Endothelial cell of umbilical vein (primary cell): ENCODE measurements around the gene APP. TPM values are rescaled to one million over a fixed set of nuclear protein-coding genes. Genes with fewer than 3 reads are reported as not detected.
A peak's percentile ranks its signal among the peaks of the same experiment; 100 is the strongest.

Source experiments
- BruUV-seq: library from RNA; stranded (reverse); fragments of 400-500 nt; replicated peaks from 2 replicates; lab custom pipeline; 2021; lab: Mats Ljungman, UMichigan
- CTCF ChIA-PET: fragments of 300-600, 350-600 bp; sonication (Branson Sonifier 250); formaldehyde crosslinking; loops from one replicate; lab custom pipeline; 2021; ENCODE audit warnings: antibody characterized with exemption, inconsistent platforms; lab: Charles Lee
- POLR2A ChIA-PET: fragments of 300-600, 350-600 bp; sonication (Branson Sonifier 250); formaldehyde crosslinking; loops from one replicate; lab custom pipeline; 2021; ENCODE audit warnings: antibody characterized with exemption, inconsistent platforms; lab: Charles Lee
- DNase-seq: peaks from one replicate; pipeline ENCODE4 v3.0.0-alpha.2; 2011; ENCODE audit warnings: low read depth, low spot score
- FAIRE-seq: peaks from 2 replicates; lab custom pipeline; 2011; peaks lifted over from hg19 to GRCh38; lab: Jason Lieb, UNC
- H2AFZ ChIP-seq: 2 replicates; pipeline ENCODE4 v1.6.0; 2012; ENCODE audit warnings: low read depth, low read length, control low read depth, inconsistent platforms
- H3K27ac ChIP-seq: 2 replicates; pipeline ENCODE4 v1.5.1; 2011; ENCODE audit warnings: low read depth, mild to moderate bottlenecking, control low read depth, low read length, moderate library complexity; ENCODE audit not compliant: insufficient read depth
- H3K27me3 ChIP-seq, 2 experiments: 2 replicates each; pipeline versions ENCODE4 v1.6.0 to v1.6.1; 2011; ENCODE audit warnings: low read length in 2 of 2, mixed read lengths in 1 of 2; ENCODE audit not compliant: control insufficient read depth in 2 of 2, insufficient read depth in 2 of 2
- H3K36me3 ChIP-seq, 2 experiments: 2 replicates in 1 of 2; 3 replicates in 1 of 2; pipeline ENCODE4 v1.5.1; 2011; ENCODE audit warnings: low read length in 2 of 2, mild to moderate bottlenecking in 1 of 2, moderate library complexity in 1 of 2; ENCODE audit not compliant: control insufficient read depth in 2 of 2, insufficient read depth in 2 of 2; ENCODE audit errors: extremely low read depth in 1 of 2
- H3K4me1 ChIP-seq: 3 replicates; pipeline ENCODE4 v1.5.1; 2011; ENCODE audit warnings: mild to moderate bottlenecking, low read length; ENCODE audit not compliant: control insufficient read depth, insufficient read depth; ENCODE audit errors: extremely low read depth
- H3K4me2 ChIP-seq: 2 replicates; pipeline ENCODE4 v1.6.1; 2011; ENCODE audit warnings: low read length, control low read depth, mixed read lengths; ENCODE audit not compliant: insufficient read depth
- H3K4me3 ChIP-seq, 3 experiments: fragments of 200-600 bp in 1 of 3; sonication (generic), shearing (Covaris generic) in 1 of 3; replicated peaks in 1 of 3; 2 replicates each; pipeline ENCODE4 v1.5.1; 2011 to 2016; ENCODE audit warnings: control low read depth in 3 of 3, low read length in 3 of 3, mild to moderate bottlenecking in 2 of 3, inconsistent platforms in 1 of 3, low read depth in 1 of 3, moderate library complexity in 1 of 3; ENCODE audit not compliant: insufficient read depth in 1 of 3
- H3K79me2 ChIP-seq: 2 replicates; pipeline ENCODE4 v1.6.0; 2012; ENCODE audit warnings: low read length, inconsistent platforms; ENCODE audit not compliant: control insufficient read depth, insufficient read depth
- H3K9ac ChIP-seq: replicated peaks from 2 replicates; pipeline ENCODE3; 2011; ENCODE audit warnings: low read length, control low read depth; ENCODE audit not compliant: insufficient read depth; ENCODE audit errors: extremely low read depth
- H3K9me1 ChIP-seq: replicated peaks from 3 replicates; pipeline ENCODE4 v1.6.0; 2011; ENCODE audit warnings: mild to moderate bottlenecking, low read length; ENCODE audit not compliant: control insufficient read depth, insufficient read depth; ENCODE audit errors: extremely low read depth
- H3K9me3 ChIP-seq: replicated peaks from 2 replicates; pipeline ENCODE4 v1.5.1; 2012; ENCODE audit warnings: low read length, inconsistent platforms; ENCODE audit not compliant: control insufficient read depth, insufficient read depth
- H4K20me1 ChIP-seq: replicated peaks from 2 replicates; pipeline ENCODE3; 2011; ENCODE audit warnings: mild to moderate bottlenecking, low read length; ENCODE audit not compliant: control insufficient read depth, insufficient read depth; ENCODE audit errors: extremely low read depth
- EZH2 ChIP-seq: IDR thresholded peaks from 2 replicates; pipeline ENCODE4 v1.6.1; 2012; ENCODE audit warnings: borderline replicate concordance, low read depth, mild to moderate bottlenecking, moderate library complexity, low read length, inconsistent platforms; ENCODE audit not compliant: severe bottlenecking
- FOS ChIP-seq: IDR thresholded peaks from 2 replicates; pipeline ENCODE4 v1.6.1; 2011; ENCODE audit warnings: mild to moderate bottlenecking, low read length, moderate library complexity, borderline replicate concordance; ENCODE audit not compliant: insufficient read depth
- GATA2 ChIP-seq: IDR thresholded peaks from 2 replicates; pipeline ENCODE4 v1.7.0; 2011; ENCODE audit warnings: low read depth, mild to moderate bottlenecking, moderate library complexity, mixed read lengths, low read length; ENCODE audit not compliant: insufficient read length, insufficient read depth
- JUN ChIP-seq: IDR thresholded peaks from 2 replicates; pipeline ENCODE4 v1.6.1; 2011; ENCODE audit warnings: borderline replicate concordance, low read depth; ENCODE audit not compliant: insufficient read length, insufficient read depth
- POLR2A ChIP-seq: IDR thresholded peaks from 2 replicates; pipeline ENCODE4 v1.6.1; 2012; ENCODE audit warnings: low read depth, mild to moderate bottlenecking, control low read depth, low read length
- POLR2AphosphoS5 ChIP-seq: IDR thresholded peaks from 2 replicates; pipeline ENCODE4 v1.6.1; 2012; ENCODE audit warnings: low read depth, mild to moderate bottlenecking, control low read depth, low read length, moderate library complexity; ENCODE audit not compliant: insufficient read depth
- dilution Hi-C: fragments of 300-500 bp; cut with MboI; formaldehyde crosslinking; loops from one replicate; pipeline ENCODE4 v1.15.0; 2019; ENCODE audit warnings: low sequenced_read_pairs; ENCODE audit not compliant: extremely low pct_ligation_motif_present
- intact Hi-C: fragments of 100-400 bp; cut with micrococcal nuclease; formaldehyde crosslinking; loops from one replicate; pipeline ENCODE4 v1.10.0; 2022
- polyA plus RNA-seq, 4 experiments: library from polyadenylated mRNA; depleted of rRNA in 3 of 4; stranded (reverse) in 3 of 4; unstranded in 1 of 4; fragments of >200 nt; gene quantifications; 2 replicates each; pipeline versions ENCODE4 v1.2.1 to v1.2.3, GENCODE V29; 2011 to 2012; ENCODE audit warnings: missing spikeins in 1 of 4
- total RNA-seq: library from RNA; stranded (reverse); gene quantifications from 2 replicates; pipeline ENCODE4 v1.2.3, GENCODE V29; 2021

APP gene
- total and polyA plus RNA-seq, 2 donors (not counting 3 experiments of a cell fraction or from before 2014, with no cell fraction given): 914 to 928 TPM

DNA sequence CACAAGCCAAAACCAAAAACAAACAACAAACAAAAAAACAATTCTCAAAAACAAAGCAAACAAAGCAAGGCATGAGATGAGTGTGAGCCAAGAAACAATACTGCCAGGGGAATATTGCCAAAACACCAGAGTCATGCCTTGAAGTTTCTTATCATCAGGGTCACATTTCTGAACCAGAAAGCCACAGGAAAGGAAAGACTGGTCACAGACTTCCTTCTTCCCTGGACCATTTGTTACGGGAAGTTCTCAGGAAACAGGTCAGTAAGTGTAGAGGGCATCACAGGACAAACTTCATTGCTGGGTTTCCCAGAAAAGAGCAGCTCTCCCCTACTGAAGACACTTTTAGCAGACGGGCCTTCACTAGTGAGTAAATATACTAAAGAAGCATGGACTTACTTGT is 244.6 kb downstream of the APP start:
- TF ChIP-seq JUN: peak; percentile 90
- TF ChIP-seq POLR2A: peak; percentile 79
- TF ChIP-seq GATA2: peak; percentile 96
- peak; percentile 76 for TF ChIP-seq FOS
- TF ChIP-seq POLR2AphosphoS5: peak; percentile 99
- no peak for TF ChIP-seq EZH2
- H3K9ac ChIP-seq: peak overlapping the region; percentile 62
- dilution Hi-C loops: no loop called here
- no peak overlapping the region for H2AFZ ChIP-seq
- no peaks in the 10 kb centered on the region for H4K20me1 ChIP-seq
- H3K9me1 ChIP-seq: no peaks in the 10 kb centered on the region
- no peaks in the 10 kb centered on the region for H3K9me3 ChIP-seq
- H3K79me2 ChIP-seq: peaks cover 26% of the 10 kb centered on the region
- H3K4me3 ChIP-seq: no peak overlapping the region
- ChIA-PET POLR2A (interaction anchor here (1.0 kb wide), 1 partner anchor 9 kb away, joined by 5 read pairs; no protein-coding TSS in a partner anchor), CTCF (interaction anchor here (1.4 to 2.6 kb wide), 2 partner anchors 10 to 24 kb away, joined by 3 to 11 read pairs; no protein-coding TSS in a partner anchor)
- H3K27ac ChIP-seq: peak overlapping the region; percentile 97
- BruUV-seq: no TSS peak
- intact Hi-C loops: loop anchor here (2.0 to 5.0 kb wide), 2 partner anchors 37 to 56 kb away; no protein-coding TSS in a partner anchor
- H3K4me2 ChIP-seq: peak overlapping the region; percentile 67
- peaks cover 0 to 3% of the 10 kb centered on the region in 2 experiments for H3K36me3 ChIP-seq
- peaks cover 46% of the 10 kb centered on the region for H3K4me1 ChIP-seq
- DNase-seq (peak; percentile 97), FAIRE-seq (peak; percentile 98)
- H3K27me3 ChIP-seq: no peaks in the 10 kb centered on the region
